DOHH2 (cell line): Measurements from ENCODE around the gene ZFHX3.

Source experiments
- CTCF ChIP-seq: fragments of 200-600 bp; sonication (generic); IDR thresholded peaks from one replicate; pipeline ENCODE4 v1.5.1; 2014; ENCODE audit warnings: antibody characterized with exemption, mild to moderate bottlenecking, low read depth, low read length; ENCODE audit not compliant: poor library complexity, severe bottlenecking
- EZH2phosphoT487 ChIP-seq: fragments of 200-600 bp; sonication (generic); IDR thresholded peaks from 2 replicates; pipeline ENCODE4 v1.6.1; 2017; ENCODE audit warnings: borderline replicate concordance, mild to moderate bottlenecking, antibody characterized with exemption, low read length, moderate library complexity, mixed read lengths

- TF ChIP-seq CTCF, result no peak
- TF ChIP-seq EZH2phosphoT487, result no peak
Observed at GRCh38 chr16:73043828-73044467, 4.0 kb downstream of the ZFHX3 start.
